Endothelial cell (in vitro differentiated cells): ENCODE data around the gene CYP26C1. TPM values are rescaled to one million over a fixed set of nuclear protein-coding genes. Genes with fewer than 3 reads are reported as not detected.

Experiments
- DNase-seq: peaks from one replicate; pipeline ENCODE4 v3.0.0; 2021; ENCODE audit warnings: low spot score
- H3K27ac Mint-ChIP-seq: one replicate; pipeline ENCODE4 v1.8.0; 2021; ENCODE audit warnings: mixed read lengths, inconsistent platforms; ENCODE audit not compliant: unreplicated experiment
- H3K27me3 Mint-ChIP-seq: one replicate; pipeline ENCODE4 v1.8.0; 2021; ENCODE audit warnings: mild to moderate bottlenecking, moderate library complexity, mixed read lengths, inconsistent platforms; ENCODE audit not compliant: unreplicated experiment
- H3K36me3 Mint-ChIP-seq: one replicate; pipeline ENCODE4 v1.8.0; 2021; ENCODE audit warnings: mild to moderate bottlenecking, low read depth, mixed read lengths, inconsistent platforms; ENCODE audit not compliant: unreplicated experiment
- H3K4me1 Mint-ChIP-seq: one replicate; pipeline ENCODE4 v1.8.0; 2021; ENCODE audit warnings: mild to moderate bottlenecking, mixed read lengths, inconsistent platforms; ENCODE audit not compliant: unreplicated experiment
- H3K4me3 Mint-ChIP-seq: one replicate; pipeline ENCODE4 v1.8.0; 2021; ENCODE audit warnings: mild to moderate bottlenecking, mixed read lengths, inconsistent platforms; ENCODE audit not compliant: unreplicated experiment
- H3K9me3 Mint-ChIP-seq: one replicate; pipeline ENCODE4 v1.8.0; 2021; ENCODE audit warnings: mixed read lengths, inconsistent platforms; ENCODE audit not compliant: unreplicated experiment
- CTCF ChIP-seq: fragments of 200-600 bp; sonication (generic); IDR thresholded peaks from one replicate; pipeline ENCODE4 v1.5.0; 2021; ENCODE audit warnings: antibody characterized with exemption; ENCODE audit not compliant: unreplicated experiment
- long read RNA-seq: library from polyadenylated mRNA; unstranded; transcript quantifications from one replicate; pipeline ENCODE4 v2.0.0, GENCODE V29; 2020; ENCODE audit not compliant: unreplicated experiment
- total RNA-seq: library from RNA; stranded (reverse); fragmentation: NEBNext Ultra II Directional; extraction: Animal tissue kit (Norgen Biotek cat#: 25700); gene quantifications from one replicate; pipeline ENCODE4 v1.2.1, GENCODE V29; 2021; ENCODE audit not compliant: unreplicated experiment

Gene CYP26C1, protein sequence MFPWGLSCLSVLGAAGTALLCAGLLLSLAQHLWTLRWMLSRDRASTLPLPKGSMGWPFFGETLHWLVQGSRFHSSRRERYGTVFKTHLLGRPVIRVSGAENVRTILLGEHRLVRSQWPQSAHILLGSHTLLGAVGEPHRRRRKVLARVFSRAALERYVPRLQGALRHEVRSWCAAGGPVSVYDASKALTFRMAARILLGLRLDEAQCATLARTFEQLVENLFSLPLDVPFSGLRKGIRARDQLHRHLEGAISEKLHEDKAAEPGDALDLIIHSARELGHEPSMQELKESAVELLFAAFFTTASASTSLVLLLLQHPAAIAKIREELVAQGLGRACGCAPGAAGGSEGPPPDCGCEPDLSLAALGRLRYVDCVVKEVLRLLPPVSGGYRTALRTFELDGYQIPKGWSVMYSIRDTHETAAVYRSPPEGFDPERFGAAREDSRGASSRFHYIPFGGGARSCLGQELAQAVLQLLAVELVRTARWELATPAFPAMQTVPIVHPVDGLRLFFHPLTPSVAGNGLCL
- total RNA-seq: 0.31 TPM
- long read RNA-seq: 0 reads

DNA sequence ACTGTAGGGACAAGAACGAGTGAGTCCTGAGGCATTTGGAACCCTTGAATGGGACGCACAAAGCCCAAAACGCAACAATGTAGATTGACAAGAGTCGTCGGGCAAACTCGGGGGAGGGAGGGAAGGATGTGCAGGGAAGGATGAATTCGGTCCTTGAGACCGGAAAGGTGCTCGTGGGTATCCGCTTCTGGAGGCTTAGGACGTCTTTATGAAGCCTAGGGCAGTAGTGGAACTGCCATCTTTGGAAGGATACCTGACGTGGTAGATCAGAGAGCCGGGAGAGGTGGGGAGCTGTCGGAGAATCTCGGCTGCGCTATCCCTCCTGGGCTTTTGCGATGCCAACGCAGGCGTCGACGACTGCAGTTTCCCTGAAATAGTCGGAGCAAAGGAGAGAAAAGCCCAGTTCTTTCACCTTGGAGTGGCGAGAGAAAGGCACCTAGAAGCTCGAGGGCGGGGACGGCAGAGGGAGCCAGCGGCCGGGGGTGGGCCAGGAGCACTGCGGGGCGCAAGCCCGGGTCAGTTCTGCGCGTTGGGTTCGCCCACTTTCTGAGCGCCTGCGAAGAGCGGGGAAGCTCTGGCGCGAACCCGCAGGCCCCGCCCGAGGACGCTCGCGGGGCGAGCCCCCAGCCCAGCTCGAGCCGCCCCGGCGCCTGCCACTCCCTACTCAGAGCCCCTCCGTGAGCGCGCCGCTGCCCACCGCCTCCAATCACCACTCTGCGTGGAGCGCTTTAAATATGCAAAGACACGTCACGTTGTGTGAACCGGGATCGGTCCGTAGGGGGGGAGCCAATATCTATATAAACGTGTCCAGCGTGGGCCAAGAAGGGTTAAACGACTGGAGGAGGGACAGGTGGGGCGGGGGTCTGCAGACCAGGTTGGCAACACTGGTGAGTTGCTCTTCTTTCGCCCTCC lies at the start of gene CYP26C1:
CYP26C1 (plus strand) TSS at position 824 of the 912 bp plus-strand sequence. CDS start 466 bp downstream, outside the sequence.
- Mint-ChIP-seq H3K9me3 (no peaks in the 10 kb centered on the region), H3K36me3 (peaks cover 32% of the 10 kb centered on the region), H3K27ac (peak within 1 kb of the TSS; percentile 36), H3K4me3 (peak within 1 kb of the TSS; percentile 85), H3K4me1 (peaks cover 16% of the 10 kb centered on the region), H3K27me3 (peaks cover 32% of the 10 kb centered on the region)
- TF ChIP-seq CTCF: no peak
- DNase-seq: no peak

- no peak for DNase-seq
- no peak overlapping the region for H3K27ac Mint-ChIP-seq
- no peaks in the 10 kb centered on the region for H3K4me1 Mint-ChIP-seq
- H3K9me3 Mint-ChIP-seq: no peaks in the 10 kb centered on the region
- no peaks in the 10 kb centered on the region for H3K36me3 Mint-ChIP-seq
- no peak overlapping the region for H3K4me3 Mint-ChIP-seq
- no peak for TF ChIP-seq CTCF
- no peaks in the 10 kb centered on the region for H3K27me3 Mint-ChIP-seq
These were observed 44.9 kb upstream of the CYP26C1 start for GRCh38 chr10:93015722-93016121.

GRCh38 chr10:93023013-93023650 lies 37.5 kb upstream of the CYP26C1 start:
- no peak for TF ChIP-seq CTCF
- DNase-seq: no peak
- Mint-ChIP-seq H3K36me3 (peaks cover 18% of the 10 kb centered on the region), H3K9me3 (no peaks in the 10 kb centered on the region), H3K4me1 (peaks cover 9% of the 10 kb centered on the region), H3K27ac (no peak overlapping the region), H3K4me3 (no peak overlapping the region), H3K27me3 (peaks cover 2% of the 10 kb centered on the region)

GRCh38 chr10:93026072-93026471 lies 34.5 kb upstream of the CYP26C1 start:
- peaks cover 2% of the 10 kb centered on the region for H3K27me3 Mint-ChIP-seq
- no peak for TF ChIP-seq CTCF
- no peak overlapping the region for H3K4me3 Mint-ChIP-seq
- no peak overlapping the region for H3K27ac Mint-ChIP-seq
- no peak for DNase-seq
- peaks cover 6% of the 10 kb centered on the region for H3K4me1 Mint-ChIP-seq
- H3K36me3 Mint-ChIP-seq: peaks cover 18% of the 10 kb centered on the region
- H3K9me3 Mint-ChIP-seq: no peaks in the 10 kb centered on the region
